GM18502 (cell line): ENCODE measurements around the gene NACA.
"Not testable (repeated sequence)": the region's sequence is repeated elsewhere in the genome, so short reads cannot be mapped to it uniquely, and the experiment has no call there.

Experiments
- ATAC-seq: cut with Tn5 transposase; IDR thresholded peaks from one replicate; pipeline ENCODE4 v1.9.1; 2021; ENCODE audit warnings: mild to moderate bottlenecking; ENCODE audit not compliant: unreplicated experiment, poor library complexity

NACA gene

GRCh38 chr12:56724972-56725722 is at the start of gene NACA:
TSS of gene NACA (minus strand) at chr12:56725299. CDS start at chr12:56724521, 778 bp downstream.
- peak; percentile 96 for ATAC-seq

- ATAC-seq = no peak
Measured at GRCh38 chr12:56773113-56773512, 48.0 kb upstream of the NACA start.

- no peak for ATAC-seq
Measured at GRCh38 chr12:56772625-56773024, 47.5 kb upstream of the NACA start.

- no peak for ATAC-seq
Measured at GRCh38 chr12:56769868-56770267, 44.8 kb upstream of the NACA start.

GRCh38 chr12:56768424-56768823 is 43.3 kb upstream of the NACA start:
- no peak for ATAC-seq

- peak; percentile 99 for ATAC-seq
Measured at GRCh38 chr12:56766535-56766934, 41.4 kb upstream of the NACA start.

- no peak for ATAC-seq
Measured at GRCh38 chr12:56763753-56764657, 38.9 kb upstream of the NACA start.

- no peak for ATAC-seq
Measured at GRCh38 chr12:56761812-56762211, 36.7 kb upstream of the NACA start.

GRCh38 chr12:56760460-56760859 is 35.4 kb upstream of the NACA start:
- no peak for ATAC-seq

GRCh38 chr12:56759263-56759908 is 34.3 kb upstream of the NACA start:
- ATAC-seq = no peak

GRCh38 chr12:56758728-56759262 is 33.7 kb upstream of the NACA start:
- no peak for ATAC-seq

GRCh38 chr12:56757971-56758370 is 32.9 kb upstream of the NACA start:
- not testable (repeated sequence) for ATAC-seq

GRCh38 chr12:56753566-56753965 is 28.5 kb upstream of the NACA start:
- no peak for ATAC-seq

GRCh38 chr12:56751712-56752598 is 26.9 kb upstream of the NACA start, which contains the start of gene PRIM1:
TSS of gene PRIM1 (minus strand) at chr12:56752323. CDS start at chr12:56752298, 25 bp downstream.
- ATAC-seq = peak; percentile 74

GRCh38 chr12:56750596-56750995 is 25.5 kb upstream of the NACA start:
- not testable (repeated sequence) for ATAC-seq

- no peak for ATAC-seq
Measured at GRCh38 chr12:56749853-56750252, 24.8 kb upstream of the NACA start.

GRCh38 chr12:56749359-56749758 is 24.3 kb upstream of the NACA start:
- no peak for ATAC-seq

GRCh38 chr12:56728139-56728861 is 3.2 kb upstream of the NACA start:
- no peak for ATAC-seq

GRCh38 chr12:56726196-56726675 is 1.1 kb upstream of the NACA start:
- ATAC-seq = not testable (repeated sequence)
